K562 (cell line): ENCODE measurements around the gene ARHGEF4. TPM values are rescaled to one million over a fixed set of nuclear protein-coding genes. Genes with fewer than 3 reads are reported as not detected.

Source experiments
- ATAC-seq: fragments of 200-7000 bp; cut with Tn5 transposase; 3 replicates; pipeline ENCODE4 v1.9.1; 2020; ENCODE audit warnings: moderate library complexity
- BruUV-seq: library from RNA; stranded (reverse); fragments of 400-500 nt; replicated peaks from 2 replicates; lab custom pipeline; 2021; lab: Mats Ljungman, UMichigan
- CTCF ChIA-PET: fragments of 300-600 bp; formaldehyde crosslinking; extraction: SDS; loops from one replicate; lab custom pipeline; 2021; ENCODE audit warnings: low intra/inter-chr PET ratio; lab: Yijun Ruan, JAX
- POLR2A ChIA-PET: fragments of 300-600, 350-650 bp; sonication (Branson Sonifier 250); formaldehyde crosslinking; extraction: SDS; loops from one replicate; lab custom pipeline; 2021; ENCODE audit warnings: antibody characterized with exemption, inconsistent platforms; lab: Yijun Ruan, JAX
- DNase-seq, 4 experiments: peaks; one replicate each; pipeline versions ENCODE4 v3.0.0 to v3.0.0-alpha.2; 2011 to 2018; ENCODE audit warnings: low spot score in 3 of 4, mixed read lengths in 3 of 4; ENCODE audit errors: extremely low read depth in 1 of 4
- FAIRE-seq: peaks from 2 replicates; lab custom pipeline; 2011; peaks lifted over from hg19 to GRCh38; lab: Jason Lieb, UNC
- H2AFZ ChIP-seq: 2 replicates; pipeline ENCODE4 v1.6.0; 2011; ENCODE audit warnings: low read depth, low read length, control low read depth, inconsistent platforms
- H3K27ac ChIP-seq: fragments of 200-600 bp; 3 replicates; pipeline ENCODE4 v1.8.0; 2011; ENCODE audit warnings: low read depth, mild to moderate bottlenecking, control low read depth, inconsistent platforms, low read length, moderate library complexity, mixed read lengths; ENCODE audit errors: extremely low read depth
- H3K27me3 ChIP-seq, 2 experiments: fragments of 300-600 bp in 1 of 2; 2 replicates in 1 of 2; 3 replicates in 1 of 2; pipeline versions ENCODE4 v1.6.0 to v1.8.0; 2011; ENCODE audit warnings: inconsistent platforms in 2 of 2, low read length in 2 of 2, mild to moderate bottlenecking in 1 of 2, mixed read lengths in 1 of 2, moderate library complexity in 1 of 2; ENCODE audit not compliant: control insufficient read depth in 2 of 2, insufficient read depth in 2 of 2
- H3K36me3 ChIP-seq: fragments of 300-600 bp; 3 replicates; pipeline ENCODE4 v1.8.0; 2011; ENCODE audit warnings: mild to moderate bottlenecking, low read length, inconsistent platforms; ENCODE audit not compliant: control insufficient read depth, insufficient read depth
- H3K4me1 ChIP-seq, 2 experiments: fragments of 200-600 bp in 1 of 2; replicated peaks in 1 of 2; 2 replicates in 1 of 2; 3 replicates in 1 of 2; pipeline versions ENCODE4 v1.5.1 to v1.8.0; 2011; ENCODE audit warnings: inconsistent platforms in 2 of 2, low read length in 2 of 2, mild to moderate bottlenecking in 1 of 2, mixed read lengths in 1 of 2, moderate library complexity in 1 of 2; ENCODE audit not compliant: control insufficient read depth in 2 of 2, insufficient read depth in 2 of 2
- H3K4me2 ChIP-seq: 2 replicates; pipeline ENCODE4 v1.6.1; 2011; ENCODE audit warnings: low read length, control low read depth, inconsistent platforms, mixed read lengths; ENCODE audit not compliant: insufficient read depth
- H3K4me3 ChIP-seq: fragments of 200-600 bp; sonication (generic), shearing (Covaris generic); 2 replicates; pipeline ENCODE4 v1.5.1; 2016; ENCODE audit warnings: control low read depth, inconsistent platforms
- H3K79me2 ChIP-seq: fragments of 200-600 bp; 3 replicates; pipeline ENCODE4 v1.8.0; 2011; ENCODE audit warnings: low read length, inconsistent platforms; ENCODE audit not compliant: control insufficient read depth, insufficient read depth
- H3K9ac ChIP-seq, 2 experiments: 2 replicates each; pipeline versions ENCODE4 v1.6.0 to v1.6.1; 2011; ENCODE audit warnings: low read depth in 2 of 2, low read length in 2 of 2, control low read depth in 1 of 2, inconsistent platforms in 1 of 2, mild to moderate bottlenecking in 1 of 2, mixed read lengths in 1 of 2; ENCODE audit not compliant: insufficient read depth in 1 of 2
- H3K9me1 ChIP-seq: one replicate; pipeline ENCODE4 v1.6.0; 2011; ENCODE audit warnings: inconsistent platforms, mild to moderate bottlenecking, low read length, moderate library complexity; ENCODE audit not compliant: control insufficient read depth, insufficient read depth
- H3K9me3 ChIP-seq: replicated peaks from 2 replicates; pipeline ENCODE4 v1.5.1; 2011; ENCODE audit warnings: low read depth, low read length, inconsistent platforms; ENCODE audit not compliant: control insufficient read depth, insufficient read depth
- H4K20me1 ChIP-seq: replicated peaks from 2 replicates; pipeline ENCODE4 v1.6.1; 2011; ENCODE audit warnings: low read length, inconsistent platforms, mixed read lengths; ENCODE audit not compliant: control insufficient read depth, insufficient read depth
- KAT7 ChIP-seq: sonication (generic); formaldehyde crosslinking; IDR thresholded peaks from 2 replicates; pipeline ENCODE4 v1.8.0; 2022; ENCODE audit warnings: missing genetic modification reagents, mild to moderate bottlenecking, borderline replicate concordance
- PHB2 ChIP-seq: fragments of 450-650 bp; IDR thresholded peaks from 2 replicates; pipeline ENCODE4 v1.6.1; 2017; ENCODE audit warnings: low read depth
- RUNX1 ChIP-seq: sonication (generic); IDR thresholded peaks from 2 replicates; pipeline ENCODE4 v1.6.1; 2016; ENCODE audit warnings: antibody characterized with exemption, low read depth
- ZNF436 ChIP-seq: fragments of 250-450, 450-650 bp; sonication (Bioruptor Pico); formaldehyde crosslinking; IDR thresholded peaks from 2 replicates; pipeline ENCODE4 v1.7.0; 2020; ENCODE audit warnings: mild to moderate bottlenecking
- WGBS: fragments of 100-300 bp; shearing (Covaris generic); methylation state at CpG from one replicate; pipeline ENCODE4 v1.1.6; 2016; ENCODE audit warnings: low coverage, mixed read lengths; ENCODE audit not compliant: insufficient coverage; ENCODE audit errors: missing lambda C conversion rate; 5-methylcytosine and 5-hydroxymethylcytosine counted together
- in situ Hi-C: fragments of 300-500 bp; cut with MboI; formaldehyde crosslinking; loops from 4 replicates; pipeline ENCODE4 v1.15.0; 2018; ENCODE audit warnings: inconsistent platforms, mixed read lengths
- intact Hi-C: fragments of 100-400 bp; cut with micrococcal nuclease; formaldehyde crosslinking; loops from 2 replicates; pipeline ENCODE4 v1.14.2; 2022
- polyA plus RNA-seq, 8 experiments: library from polyadenylated mRNA; depleted of rRNA in 4 of 8; stranded (reverse) in 5 of 8; unstranded in 3 of 8; fragments of >200 nt; fragmentation: Nextera tagmentation in 2 of 8; fragmentation: Illumina TruSeq in 1 of 8; extraction: Ambion mirVana in 2 of 8; extraction: Trizol in 1 of 8; gene quantifications; 2 replicates each; pipeline versions ENCODE4 v1.2.1 to v1.2.3, GENCODE V29; 2011 to 2014; ENCODE audit warnings: inconsistent platforms in 1 of 8, missing spikeins in 1 of 8
- total RNA-seq, 7 experiments: library from RNA; depleted of rRNA in 6 of 7; stranded (reverse); fragments of >200 nt in 6 of 7; fragmentation: Illumina TruSeq in 2 of 7; extraction: Trizol in 2 of 7; gene quantifications; 2 replicates each; pipeline versions ENCODE4 v1.2.1 to v1.2.3, GENCODE V29; 2011 to 2021; ENCODE audit warnings: low replicate concordance in 1 of 7
- TF ChIP-seq, protein P1 (sequence below): fragments of 450-650 bp; IDR thresholded peaks from 2 replicates; pipeline ENCODE4 v1.6.1; 2017; ENCODE audit warnings: antibody characterized with exemption

Gene ARHGEF4
- total and polyA plus RNA-seq, 9 of the 15 experiments (the other 6 are each of a cell fraction or from before 2014, with no cell fraction given), result not detected

GRCh38 chr2:130882991-130883390, 46.3 kb downstream of the ARHGEF4 start:
- intact Hi-C loops, result no loop called here
- TF ChIP-seq KAT7 (no peak), PHB2 (no peak)
- TF ChIP-seq, all 486 proteins: peak for 0
- in situ Hi-C loops, result no loop called here
- H3K36me3 ChIP-seq, result no peaks in the 10 kb centered on the region
- H3K4me3 ChIP-seq, result no peak overlapping the region
- H2AFZ ChIP-seq, result no peak overlapping the region
- 3% methylated on average over 6 of the region's 6 CpGs for WGBS
- DNase-seq (no peak), FAIRE-seq (no peak), ATAC-seq (no peak)
- no peaks in the 10 kb centered on the region for H3K9me3 ChIP-seq
- no peaks in the 10 kb centered on the region for H3K9me1 ChIP-seq
- H3K9ac ChIP-seq, result no peak overlapping the region
- H3K4me2 ChIP-seq, result no peak overlapping the region
- peaks cover 5 to 35% of the 10 kb centered on the region in 2 experiments; a peak in 3 of 5 replicates for H3K27me3 ChIP-seq
- no TSS peak for BruUV-seq
- ChIA-PET POLR2A (interaction anchor here (0.6 kb wide), 1 partner anchor 45 kb away, joined by 3 read pairs; no protein-coding TSS in a partner anchor), CTCF (no interaction called here)
- H4K20me1 ChIP-seq, result no peaks in the 10 kb centered on the region
- no peaks in the 10 kb centered on the region for H3K4me1 ChIP-seq
- H3K79me2 ChIP-seq, result no peaks in the 10 kb centered on the region
- no peak overlapping the region for H3K27ac ChIP-seq

DNA sequence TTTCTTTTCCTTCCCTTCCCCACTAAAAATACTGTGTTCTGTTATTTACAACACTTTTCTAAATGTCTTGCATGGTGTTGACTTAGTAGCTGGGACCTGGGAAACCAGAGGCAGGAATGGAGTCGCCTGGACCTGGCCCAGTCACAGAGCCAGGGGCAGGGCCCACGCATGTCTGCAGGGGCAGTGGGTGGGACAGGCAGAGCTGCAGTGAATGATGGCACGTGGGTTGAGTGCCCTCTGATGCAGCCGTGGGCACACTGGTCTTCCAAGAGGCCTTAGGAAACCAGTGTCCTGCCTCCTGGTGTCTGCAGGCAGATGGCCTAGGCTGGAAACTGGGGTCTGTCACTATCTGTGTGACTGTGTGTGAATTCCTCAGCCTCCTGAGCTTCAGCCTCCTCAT, 46.8 kb downstream of the ARHGEF4 start:
- H4K20me1 ChIP-seq, result no peaks in the 10 kb centered on the region
- no peak overlapping the region for H3K9ac ChIP-seq
- 3% methylated on average over 4 of the region's 4 CpGs for WGBS
- in situ Hi-C loops (no loop called here), intact Hi-C loops (no loop called here)
- ATAC-seq, result no peak
- H3K36me3 ChIP-seq, result no peaks in the 10 kb centered on the region
- H3K4me3 ChIP-seq, result no peak overlapping the region
- H3K9me3 ChIP-seq, result no peaks in the 10 kb centered on the region
- H3K9me1 ChIP-seq, result no peaks in the 10 kb centered on the region
- no peak overlapping the region for H3K27ac ChIP-seq
- H3K4me2 ChIP-seq, result no peak overlapping the region
- TF ChIP-seq, protein P1, sequence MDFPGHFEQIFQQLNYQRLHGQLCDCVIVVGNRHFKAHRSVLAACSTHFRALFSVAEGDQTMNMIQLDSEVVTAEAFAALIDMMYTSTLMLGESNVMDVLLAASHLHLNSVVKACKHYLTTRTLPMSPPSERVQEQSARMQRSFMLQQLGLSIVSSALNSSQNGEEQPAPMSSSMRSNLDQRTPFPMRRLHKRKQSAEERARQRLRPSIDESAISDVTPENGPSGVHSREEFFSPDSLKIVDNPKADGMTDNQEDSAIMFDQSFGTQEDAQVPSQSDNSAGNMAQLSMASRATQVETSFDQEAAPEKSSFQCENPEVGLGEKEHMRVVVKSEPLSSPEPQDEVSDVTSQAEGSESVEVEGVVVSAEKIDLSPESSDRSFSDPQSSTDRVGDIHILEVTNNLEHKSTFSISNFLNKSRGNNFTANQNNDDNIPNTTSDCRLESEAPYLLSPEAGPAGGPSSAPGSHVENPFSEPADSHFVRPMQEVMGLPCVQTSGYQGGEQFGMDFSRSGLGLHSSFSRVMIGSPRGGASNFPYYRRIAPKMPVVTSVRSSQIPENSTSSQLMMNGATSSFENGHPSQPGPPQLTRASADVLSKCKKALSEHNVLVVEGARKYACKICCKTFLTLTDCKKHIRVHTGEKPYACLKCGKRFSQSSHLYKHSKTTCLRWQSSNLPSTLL, result no peak
- TF ChIP-seq ZNF436 (CRISPR knock-in tag) (no peak), RUNX1 (no peak)
- TF ChIP-seq, all 486 proteins: peak for 0
- BruUV-seq, result no TSS peak
- Histone ChIP-seq H3K79me2 (no peaks in the 10 kb centered on the region), H2AFZ (no peak overlapping the region), H3K27me3 (peaks cover 6 to 39% of the 10 kb centered on the region in 2 experiments; a peak in 3 of 5 replicates), H3K4me1 (no peaks in the 10 kb centered on the region)
- DNase-seq (no peak), FAIRE-seq (no peak)
- ChIA-PET POLR2A (no interaction called here), CTCF (no interaction called here)
